GM19324 (cell line): Measurements from ENCODE around the gene FANCL.
"Not testable (repeated sequence)": the region's sequence is repeated elsewhere in the genome, so short reads cannot be mapped to it uniquely, and the experiment has no call there.

Experiments
- ATAC-seq: cut with Tn5 transposase; IDR thresholded peaks from one replicate; pipeline ENCODE4 v1.9.1; 2021; ENCODE audit warnings: mild to moderate bottlenecking, moderate library complexity; ENCODE audit not compliant: unreplicated experiment, low FRiP score

Gene FANCL

GRCh38 chr2:58155160-58155778 lies 85.9 kb downstream of the FANCL start:
- no peak for ATAC-seq

- no peak for ATAC-seq
Observed at GRCh38 chr2:58146707-58147106, 94.4 kb downstream of the FANCL start.

DNA sequence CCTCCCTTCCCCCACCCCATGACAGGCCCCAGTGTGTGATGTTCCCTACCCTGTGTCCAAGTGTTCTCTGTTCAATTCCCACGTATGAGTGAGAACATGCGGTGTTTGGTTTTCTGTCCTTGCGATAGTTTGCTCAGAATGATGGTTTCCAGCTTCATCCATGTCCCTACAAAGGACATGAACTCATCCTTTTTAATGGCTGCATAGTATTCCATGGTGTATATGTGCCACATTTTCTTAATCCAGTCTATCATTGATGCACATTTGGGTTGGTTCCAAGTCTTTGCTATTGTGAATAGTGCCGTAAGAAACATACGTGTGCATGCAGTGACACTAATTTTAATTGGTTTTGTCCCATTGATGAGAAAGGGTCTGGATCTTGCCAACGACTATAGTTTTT lies 95.4 kb downstream of the FANCL start:
- ATAC-seq = not testable (repeated sequence)

DNA sequence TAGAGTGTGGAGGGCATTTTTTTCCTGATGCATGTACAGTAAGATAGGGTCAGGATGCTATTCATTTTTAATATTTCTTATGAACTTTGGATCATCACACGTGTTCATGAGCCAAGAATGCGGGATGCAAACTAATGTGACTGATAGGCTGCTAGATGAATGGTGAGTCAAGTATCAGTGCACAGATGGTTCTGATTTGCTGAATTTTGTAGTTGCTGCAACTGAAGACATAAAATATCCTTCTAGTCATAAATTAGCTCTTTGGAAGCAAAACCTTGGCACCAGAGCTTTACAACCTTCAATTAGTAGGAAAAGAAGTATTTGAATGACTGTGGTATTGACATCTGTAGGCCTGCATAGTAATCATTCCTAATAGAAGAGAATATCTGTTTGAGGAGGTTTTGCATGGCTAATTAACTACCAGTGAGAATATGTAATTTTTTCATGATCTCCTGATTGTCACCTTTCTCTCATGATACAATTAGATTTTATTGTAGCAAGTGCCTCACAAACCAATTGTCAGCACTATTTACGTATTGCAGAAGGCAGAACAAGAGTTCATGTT lies 100.5 kb downstream of the FANCL start:
- ATAC-seq = no peak

GRCh38 chr2:58138396-58139030 lies 102.6 kb downstream of the FANCL start:
- ATAC-seq = no peak

DNA sequence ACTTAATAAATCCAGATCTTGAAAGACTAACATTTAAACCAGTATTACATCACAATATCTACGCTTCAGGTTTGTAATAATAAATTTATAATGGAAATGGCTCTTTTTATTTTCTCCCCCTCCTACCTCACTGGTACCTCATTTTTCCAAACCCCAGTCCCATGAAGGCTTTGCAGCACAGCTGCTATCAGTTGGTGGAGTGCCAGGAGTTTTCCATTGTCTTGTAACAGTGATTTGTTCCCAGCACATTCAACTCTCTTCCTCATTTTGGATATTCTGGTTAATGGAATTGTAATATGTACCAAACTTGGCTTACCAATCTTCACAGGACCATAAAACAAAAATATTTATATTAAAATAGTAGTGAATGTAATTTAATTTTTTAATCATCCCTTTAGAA lies 103.3 kb downstream of the FANCL start:
- ATAC-seq = no peak

DNA sequence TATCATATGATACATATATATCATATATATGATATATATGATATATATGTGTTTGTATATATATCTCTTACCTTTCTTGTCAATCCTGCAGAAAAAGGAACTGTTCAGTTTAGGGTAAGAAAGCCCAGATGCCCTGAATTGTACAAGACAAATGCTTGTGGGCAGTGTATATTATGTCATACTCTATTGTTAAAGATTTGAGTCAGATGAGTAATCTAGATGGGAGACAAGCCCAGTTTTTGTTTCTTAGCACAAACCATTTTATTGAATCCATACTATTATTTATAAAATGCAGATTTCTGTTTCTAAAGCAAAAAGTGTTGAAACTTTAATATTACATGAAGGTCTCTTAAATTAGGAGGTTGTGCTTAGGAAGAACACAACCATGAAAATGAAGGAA lies 103.9 kb downstream of the FANCL start:
- ATAC-seq = no peak

- ATAC-seq = no peak
Observed at GRCh38 chr2:58135861-58136260, 105.3 kb downstream of the FANCL start.

GRCh38 chr2:58133395-58133794 lies 107.7 kb downstream of the FANCL start:
- no peak for ATAC-seq

GRCh38 chr2:58131191-58132011 lies 109.7 kb downstream of the FANCL start:
- no peak for ATAC-seq

- no peak for ATAC-seq
Observed at GRCh38 chr2:58130238-58130637, 110.9 kb downstream of the FANCL start.

GRCh38 chr2:58127111-58127510 lies 114.0 kb downstream of the FANCL start:
- ATAC-seq = no peak

GRCh38 chr2:58122540-58122939 lies 118.6 kb downstream of the FANCL start:
- no peak for ATAC-seq

GRCh38 chr2:58122040-58122439 lies 119.1 kb downstream of the FANCL start:
- ATAC-seq = no peak

DNA sequence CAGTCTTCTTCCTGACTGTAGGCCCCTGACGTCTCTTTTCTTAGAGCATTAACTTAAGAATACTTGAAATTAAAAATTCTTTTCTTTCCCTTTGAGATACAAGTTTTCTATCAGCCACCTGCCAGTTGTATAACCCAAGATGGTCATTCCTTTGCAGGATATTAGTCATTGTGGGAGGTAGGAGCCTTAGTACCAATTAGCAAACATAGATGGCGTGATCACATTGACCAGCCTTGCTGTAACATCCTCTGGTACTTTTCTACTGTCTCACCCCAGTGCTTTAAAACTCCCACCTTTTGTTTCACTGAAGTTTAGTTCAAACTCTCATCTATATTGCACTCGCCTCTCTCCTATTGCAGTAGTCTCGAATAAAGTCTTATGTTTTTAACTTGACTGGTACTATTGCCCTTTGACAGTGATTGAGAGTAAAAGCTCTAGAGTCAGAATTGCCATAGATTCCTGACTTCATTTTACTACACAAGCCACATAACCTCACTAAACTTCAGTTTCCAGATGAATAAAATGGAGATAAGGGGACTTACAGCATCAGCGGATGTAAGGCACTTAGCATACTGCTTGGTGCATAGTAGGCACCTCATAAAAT lies 120.4 kb downstream of the FANCL start:
- no peak for ATAC-seq

GRCh38 chr2:58113563-58113962 lies 127.6 kb downstream of the FANCL start:
- not testable (repeated sequence) for ATAC-seq

DNA sequence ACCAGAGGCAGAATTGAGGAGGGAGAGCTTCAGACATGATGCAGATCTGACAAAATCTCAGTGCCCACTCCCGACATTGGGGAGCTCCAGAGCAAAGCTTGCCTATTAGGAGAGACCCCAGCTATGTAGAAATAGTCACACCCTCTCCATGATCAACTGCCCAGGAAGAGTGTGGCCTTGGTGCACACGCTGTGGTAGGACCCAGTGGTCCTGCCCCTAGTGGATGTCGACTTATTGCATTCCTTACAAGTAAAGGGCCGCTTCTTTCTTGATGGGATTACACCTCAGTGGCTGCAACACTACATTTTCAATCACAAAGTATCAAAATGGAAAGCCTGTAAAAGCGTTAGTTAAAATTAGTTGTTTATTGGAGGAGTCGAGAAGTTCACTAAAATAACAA lies 130.4 kb downstream of the FANCL start:
- ATAC-seq = no peak

GRCh38 chr2:58109481-58109880 lies 131.6 kb downstream of the FANCL start:
- no peak for ATAC-seq
